Esophagus squamous epithelium (tissue), 5 donors: ENCODE measurements around the gene NCOA7. TPM values are rescaled to one million over a fixed set of nuclear protein-coding genes. Genes with fewer than 3 reads are reported as not detected.

Experiments used
- DNase-seq: peaks from one replicate; lab custom pipeline; 2025; lab: John Stamatoyannopoulos, UW
- H3K27ac ChIP-seq, 4 donors: fragments of 200-600 bp; sonication (generic); one replicate each; pipeline ENCODE4 v1.5.1; 2016 to 2019; ENCODE audit warnings: mild to moderate bottlenecking in 1 of 4
- H3K27me3 ChIP-seq, 4 donors: fragments of 200-600 bp; sonication (generic); 1 replicate in 3 of 4; 2 replicates in 1 of 4; pipeline versions ENCODE4 v1.5.1 to v1.6.0; 2017 to 2021; ENCODE audit warnings: antibody characterized with exemption in 1 of 4
- H3K36me3 ChIP-seq, 3 donors: fragments of 200-600 bp; sonication (generic); one replicate each; pipeline ENCODE4 v1.5.1; 2016 to 2019
- H3K4me1 ChIP-seq, 3 donors: fragments of 200-600 bp; sonication (generic); one replicate each; pipeline ENCODE4 v1.5.1; 2017 to 2019
- H3K4me3 ChIP-seq, 4 donors: fragments of 200-600 bp; sonication (generic); 1 replicate in 3 of 4; 2 replicates in 1 of 4; pipeline ENCODE4 v1.5.1; 2016 to 2019; ENCODE audit warnings: mild to moderate bottlenecking in 2 of 4, moderate library complexity in 1 of 4
- H3K9me3 ChIP-seq, 3 donors: fragments of 200-600 bp; sonication (generic); one replicate each; pipeline ENCODE4 v1.5.1; 2016 to 2019
- POLR2A ChIP-seq, 4 donors: fragments of 450-650 bp; IDR thresholded peaks; one replicate each; pipeline ENCODE4 v1.6.1; 2017; ENCODE audit warnings: antibody characterized with exemption in 4 of 4, mild to moderate bottlenecking in 4 of 4, moderate library complexity in 3 of 4
- WGBS, 2 donors: methylation state at CpG; one replicate each; pipeline ENCODE4 v1.1.5; 2018; 5-methylcytosine and 5-hydroxymethylcytosine counted together
- intact Hi-C: fragments of 100-400 bp; cut with DNase I; formaldehyde crosslinking; loops from one replicate; pipeline ENCODE4 v1.15.0; 2022
- total RNA-seq, 4 donors: library from RNA; depleted of rRNA; stranded (reverse); fragments of >200 nt; gene quantifications; one replicate each; pipeline ENCODE4 v1.1.0, GENCODE V29; 2016
- TF ChIP-seq, protein P1 (sequence below), 6 experiments: fragments of 450-650 bp in 4 of 6; fragments of 200-600 bp in 2 of 6; sonication (generic) in 2 of 6; IDR thresholded peaks; one replicate each; pipeline ENCODE4 v1.5.1; 2016 to 2019; ENCODE audit warnings: antibody characterized with exemption in 6 of 6, mild to moderate bottlenecking in 4 of 6, moderate library complexity in 4 of 6
- donor health status: DM: yes; HTN: yes; CAD: no.

The NCOA7 gene
- total RNA-seq, 4 donors from 2014 or later = 30.9 to 85.1 (median 45.8) TPM

DNA sequence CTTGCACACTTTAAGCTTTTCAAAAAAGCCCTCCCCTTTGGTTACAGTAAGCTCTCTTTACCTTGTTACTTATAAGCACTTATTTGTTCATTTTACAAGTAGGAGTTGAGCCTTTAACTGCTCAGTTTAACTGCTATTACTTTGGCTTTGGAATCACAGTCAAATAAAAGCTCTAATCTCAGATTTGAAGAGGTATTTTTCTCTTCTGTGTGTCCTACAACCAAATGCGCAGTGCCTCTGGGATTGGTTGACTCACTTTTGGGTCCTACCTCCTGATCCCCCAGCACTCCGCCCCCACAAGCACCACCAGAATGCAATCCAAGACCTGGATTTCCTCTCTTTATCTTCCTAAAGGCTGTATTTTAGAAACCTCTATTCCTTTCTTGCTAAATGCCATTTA is 2.5 kb downstream of the NCOA7 start:
- Histone ChIP-seq H3K4me3 (peak overlapping the region in 2 of 4 donors; percentile 8 to 38), H3K4me1 (peaks cover 15 to 75% (median 54%) of the 10 kb centered on the region in 3 donors), H3K27me3 (no peaks in the 10 kb centered on the region), H3K9me3 (no peaks in the 10 kb centered on the region), H3K36me3 (no peaks in the 10 kb centered on the region), H3K27ac (peak overlapping the region; percentile 25 to 97 (median 70))
- no peak for TF ChIP-seq POLR2A (IDR thresholded peaks at IDR 0.05)
- TF ChIP-seq, protein P1, sequence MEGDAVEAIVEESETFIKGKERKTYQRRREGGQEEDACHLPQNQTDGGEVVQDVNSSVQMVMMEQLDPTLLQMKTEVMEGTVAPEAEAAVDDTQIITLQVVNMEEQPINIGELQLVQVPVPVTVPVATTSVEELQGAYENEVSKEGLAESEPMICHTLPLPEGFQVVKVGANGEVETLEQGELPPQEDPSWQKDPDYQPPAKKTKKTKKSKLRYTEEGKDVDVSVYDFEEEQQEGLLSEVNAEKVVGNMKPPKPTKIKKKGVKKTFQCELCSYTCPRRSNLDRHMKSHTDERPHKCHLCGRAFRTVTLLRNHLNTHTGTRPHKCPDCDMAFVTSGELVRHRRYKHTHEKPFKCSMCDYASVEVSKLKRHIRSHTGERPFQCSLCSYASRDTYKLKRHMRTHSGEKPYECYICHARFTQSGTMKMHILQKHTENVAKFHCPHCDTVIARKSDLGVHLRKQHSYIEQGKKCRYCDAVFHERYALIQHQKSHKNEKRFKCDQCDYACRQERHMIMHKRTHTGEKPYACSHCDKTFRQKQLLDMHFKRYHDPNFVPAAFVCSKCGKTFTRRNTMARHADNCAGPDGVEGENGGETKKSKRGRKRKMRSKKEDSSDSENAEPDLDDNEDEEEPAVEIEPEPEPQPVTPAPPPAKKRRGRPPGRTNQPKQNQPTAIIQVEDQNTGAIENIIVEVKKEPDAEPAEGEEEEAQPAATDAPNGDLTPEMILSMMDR (IDR thresholded peaks at IDR 0.05) = no peak
- 75 to 82% methylated on average over 2 of the region's 2 CpGs for WGBS, 2 donors
- intact Hi-C loops = no loop called here
- DNase-seq = no peak

GRCh38 chr6:125793863-125794262 is 3.1 kb downstream of the NCOA7 start:
- peak overlapping the region in 2 of 4 donors; percentile 8 to 38 for H3K4me3 ChIP-seq
- no peaks in the 10 kb centered on the region for H3K27me3 ChIP-seq
- no peak for DNase-seq
- no peaks in the 10 kb centered on the region for H3K36me3 ChIP-seq
- H3K27ac ChIP-seq = peak overlapping the region in 3 of 4 donors; percentile 64 to 97 (median 93)
- intact Hi-C loops = no loop called here
- H3K9me3 ChIP-seq = no peaks in the 10 kb centered on the region
- WGBS, 2 donors = 69 to 72% methylated on average over 3 of the region's 3 CpGs
- peaks cover 15 to 75% (median 53%) of the 10 kb centered on the region in 3 donors for H3K4me1 ChIP-seq
- TF ChIP-seq, protein P1 (IDR thresholded peaks at IDR 0.05) = no peak
- no peak for TF ChIP-seq POLR2A (IDR thresholded peaks at IDR 0.05)

- Histone ChIP-seq H3K9me3 (no peaks in the 10 kb centered on the region), H3K36me3 (no peaks in the 10 kb centered on the region), H3K27ac (peak overlapping the region in 3 of 4 donors; percentile 64 to 97 (median 93)), H3K27me3 (no peaks in the 10 kb centered on the region), H3K4me3 (peak overlapping the region in 2 of 4 donors; percentile 8 to 38), H3K4me1 (peaks cover 10 to 75% (median 47%) of the 10 kb centered on the region in 3 donors)
- intact Hi-C loops = no loop called here
- TF ChIP-seq, protein P1 (IDR thresholded peaks at IDR 0.05) = no peak
- no peak for TF ChIP-seq POLR2A (IDR thresholded peaks at IDR 0.05)
- WGBS, 2 donors = 84 to 94% methylated on average over 5 of the region's 5 CpGs
- DNase-seq = no peak
Observed at GRCh38 chr6:125794342-125795137, 3.8 kb downstream of the NCOA7 start.

DNA sequence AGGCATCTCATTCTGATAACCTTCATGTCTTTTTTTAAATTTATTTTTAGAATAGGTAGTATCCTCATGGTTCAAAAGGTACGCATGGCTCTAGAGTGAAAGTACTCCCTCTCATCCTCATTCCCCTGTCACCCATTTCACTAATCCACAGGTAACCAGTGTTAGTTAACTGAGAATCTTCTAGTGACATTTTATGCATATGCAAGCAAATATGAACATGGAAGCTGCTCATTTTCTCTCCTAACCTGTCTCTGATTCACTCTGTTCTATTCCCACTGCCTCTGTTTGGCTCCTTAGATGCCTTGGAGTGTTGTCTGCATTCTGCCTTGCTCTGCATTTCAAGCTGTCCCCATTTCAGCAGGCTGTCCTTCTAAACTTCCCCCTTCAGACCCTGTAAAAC is 4.5 kb downstream of the NCOA7 start:
- Histone ChIP-seq H3K27ac (no peak overlapping the region), H3K9me3 (no peaks in the 10 kb centered on the region), H3K27me3 (no peaks in the 10 kb centered on the region), H3K4me3 (no peak overlapping the region), H3K4me1 (peaks cover 6 to 69% (median 42%) of the 10 kb centered on the region in 3 donors), H3K36me3 (no peaks in the 10 kb centered on the region)
- TF ChIP-seq, protein P1 (IDR thresholded peaks at IDR 0.05) = no peak
- TF ChIP-seq POLR2A (IDR thresholded peaks at IDR 0.05) = no peak
- intact Hi-C loops = no loop called here
- no peak for DNase-seq
- 95 to 100% methylated on average over 1 of the region's 1 CpG for WGBS, 2 donors
